Neural crest cell (in vitro differentiated cells): ENCODE data around the gene INSYN1. TPM values are rescaled to one million over a fixed set of nuclear protein-coding genes. Genes with fewer than 3 reads are reported as not detected.
A peak's percentile ranks its signal among the peaks of the same experiment; 100 is the strongest.

Experiments
- DNase-seq: peaks from one replicate; pipeline ENCODE4 v3.0.0; 2021; ENCODE audit warnings: low read depth, mixed read lengths, low spot score
- H3K27ac Mint-ChIP-seq: one replicate; pipeline ENCODE4 v1.8.0; 2021; ENCODE audit warnings: mild to moderate bottlenecking, mixed read lengths; ENCODE audit not compliant: unreplicated experiment
- H3K27me3 Mint-ChIP-seq: 2 replicates; pipeline ENCODE4 v1.8.0; 2021; ENCODE audit warnings: low read depth, mild to moderate bottlenecking, mixed read lengths
- H3K36me3 Mint-ChIP-seq: 2 replicates; pipeline ENCODE4 v1.8.0; 2021; ENCODE audit warnings: low read depth, mild to moderate bottlenecking, mixed read lengths
- H3K4me1 Mint-ChIP-seq: 2 replicates; pipeline ENCODE4 v1.8.0; 2021; ENCODE audit warnings: mixed read lengths
- H3K4me3 Mint-ChIP-seq: one replicate; pipeline ENCODE4 v1.8.0; 2021; ENCODE audit warnings: mild to moderate bottlenecking, mixed read lengths
- H3K9me3 Mint-ChIP-seq: 2 replicates; pipeline ENCODE4 v1.8.0; 2021; ENCODE audit warnings: mixed read lengths
- total RNA-seq: library from RNA; stranded (reverse); gene quantifications from 2 replicates; pipeline ENCODE4 v1.2.1, GENCODE V29; 2021
- TF ChIP-seq, protein P1 (sequence below): fragments of 200-600 bp; sonication (generic); conservative IDR thresholded peaks from 2 replicates; pipeline ENCODE4 v1.5.0; 2021; ENCODE audit warnings: antibody characterized with exemption, mild to moderate bottlenecking

Gene INSYN1
- total RNA-seq, 1 donor from 2014 or later = 9.5 TPM

- TF ChIP-seq, protein P1, sequence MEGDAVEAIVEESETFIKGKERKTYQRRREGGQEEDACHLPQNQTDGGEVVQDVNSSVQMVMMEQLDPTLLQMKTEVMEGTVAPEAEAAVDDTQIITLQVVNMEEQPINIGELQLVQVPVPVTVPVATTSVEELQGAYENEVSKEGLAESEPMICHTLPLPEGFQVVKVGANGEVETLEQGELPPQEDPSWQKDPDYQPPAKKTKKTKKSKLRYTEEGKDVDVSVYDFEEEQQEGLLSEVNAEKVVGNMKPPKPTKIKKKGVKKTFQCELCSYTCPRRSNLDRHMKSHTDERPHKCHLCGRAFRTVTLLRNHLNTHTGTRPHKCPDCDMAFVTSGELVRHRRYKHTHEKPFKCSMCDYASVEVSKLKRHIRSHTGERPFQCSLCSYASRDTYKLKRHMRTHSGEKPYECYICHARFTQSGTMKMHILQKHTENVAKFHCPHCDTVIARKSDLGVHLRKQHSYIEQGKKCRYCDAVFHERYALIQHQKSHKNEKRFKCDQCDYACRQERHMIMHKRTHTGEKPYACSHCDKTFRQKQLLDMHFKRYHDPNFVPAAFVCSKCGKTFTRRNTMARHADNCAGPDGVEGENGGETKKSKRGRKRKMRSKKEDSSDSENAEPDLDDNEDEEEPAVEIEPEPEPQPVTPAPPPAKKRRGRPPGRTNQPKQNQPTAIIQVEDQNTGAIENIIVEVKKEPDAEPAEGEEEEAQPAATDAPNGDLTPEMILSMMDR = no peak
- H3K36me3 Mint-ChIP-seq = no peaks in the 10 kb centered on the region
- no peak for DNase-seq
- peak overlapping the region; percentile 27 for H3K4me3 Mint-ChIP-seq
- H3K4me1 Mint-ChIP-seq = peaks cover 22% of the 10 kb centered on the region
- no peak overlapping the region for H3K27ac Mint-ChIP-seq
- peaks cover 16% of the 10 kb centered on the region for H3K27me3 Mint-ChIP-seq
- H3K9me3 Mint-ChIP-seq = no peaks in the 10 kb centered on the region
These were observed 4.4 kb downstream of the INSYN1 start for GRCh38 chr15:73748730-73749129.

- H3K27ac Mint-ChIP-seq = peak overlapping the region; percentile 67
- peaks cover 13% of the 10 kb centered on the region for H3K27me3 Mint-ChIP-seq
- H3K4me1 Mint-ChIP-seq = peaks cover 22% of the 10 kb centered on the region
- H3K9me3 Mint-ChIP-seq = no peaks in the 10 kb centered on the region
- TF ChIP-seq, protein P1 = no peak
- H3K4me3 Mint-ChIP-seq = peak overlapping the region; percentile 27
- DNase-seq = no peak
- H3K36me3 Mint-ChIP-seq = no peaks in the 10 kb centered on the region
These were observed 5.1 kb downstream of the INSYN1 start for GRCh38 chr15:73747847-73748590.

DNA sequence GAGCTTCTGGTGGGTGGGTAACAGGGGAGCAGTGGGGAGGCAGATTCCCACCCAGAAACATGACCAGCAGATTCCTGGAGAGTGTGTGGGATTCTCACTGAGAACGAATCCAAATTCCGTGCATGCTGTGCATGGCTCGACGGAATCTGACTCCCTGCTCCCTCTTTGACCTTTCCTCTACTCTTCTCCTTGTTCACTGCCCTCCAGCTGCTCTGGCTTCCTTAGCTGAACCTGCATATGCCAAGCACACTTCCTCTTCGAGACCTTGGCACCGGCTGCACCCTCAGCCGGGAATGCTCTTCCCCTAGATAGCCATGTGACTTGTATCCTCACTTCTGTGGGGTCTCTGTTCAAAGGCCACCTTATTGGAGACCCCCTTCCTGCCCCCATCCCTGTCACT is 6.3 kb downstream of the INSYN1 start:
- TF ChIP-seq, protein P1 = no peak
- H3K27ac Mint-ChIP-seq = no peak overlapping the region
- peak overlapping the region; percentile 16 for H3K4me3 Mint-ChIP-seq
- peaks cover 13% of the 10 kb centered on the region for H3K27me3 Mint-ChIP-seq
- no peaks in the 10 kb centered on the region for H3K9me3 Mint-ChIP-seq
- no peak for DNase-seq
- peaks cover 26% of the 10 kb centered on the region for H3K4me1 Mint-ChIP-seq
- H3K36me3 Mint-ChIP-seq = no peaks in the 10 kb centered on the region

- Mint-ChIP-seq H3K4me1 (peaks cover 31% of the 10 kb centered on the region), H3K9me3 (no peaks in the 10 kb centered on the region), H3K4me3 (no peak overlapping the region), H3K27me3 (peaks cover 11% of the 10 kb centered on the region), H3K27ac (no peak overlapping the region), H3K36me3 (no peaks in the 10 kb centered on the region)
- no peak for DNase-seq
- TF ChIP-seq, protein P1 = no peak
These were observed 6.9 kb downstream of the INSYN1 start for GRCh38 chr15:73746261-73746660.

- Mint-ChIP-seq H3K4me1 (peaks cover 41% of the 10 kb centered on the region), H3K27me3 (peaks cover 4% of the 10 kb centered on the region), H3K27ac (no peak overlapping the region), H3K9me3 (no peaks in the 10 kb centered on the region), H3K36me3 (no peaks in the 10 kb centered on the region), H3K4me3 (peak overlapping the region; percentile 4)
- TF ChIP-seq, protein P1 = no peak
- no peak for DNase-seq
These were observed 8.1 kb downstream of the INSYN1 start for GRCh38 chr15:73745073-73745472.
